Measurements from ENCODE around the gene CLK1. TPM values are rescaled to one million over a fixed set of nuclear protein-coding genes. Genes with fewer than 3 reads are reported as not detected.

CLK1 gene
- total RNA-seq, 1 experiment from 2014 or later = 46.8 TPM

DNA sequence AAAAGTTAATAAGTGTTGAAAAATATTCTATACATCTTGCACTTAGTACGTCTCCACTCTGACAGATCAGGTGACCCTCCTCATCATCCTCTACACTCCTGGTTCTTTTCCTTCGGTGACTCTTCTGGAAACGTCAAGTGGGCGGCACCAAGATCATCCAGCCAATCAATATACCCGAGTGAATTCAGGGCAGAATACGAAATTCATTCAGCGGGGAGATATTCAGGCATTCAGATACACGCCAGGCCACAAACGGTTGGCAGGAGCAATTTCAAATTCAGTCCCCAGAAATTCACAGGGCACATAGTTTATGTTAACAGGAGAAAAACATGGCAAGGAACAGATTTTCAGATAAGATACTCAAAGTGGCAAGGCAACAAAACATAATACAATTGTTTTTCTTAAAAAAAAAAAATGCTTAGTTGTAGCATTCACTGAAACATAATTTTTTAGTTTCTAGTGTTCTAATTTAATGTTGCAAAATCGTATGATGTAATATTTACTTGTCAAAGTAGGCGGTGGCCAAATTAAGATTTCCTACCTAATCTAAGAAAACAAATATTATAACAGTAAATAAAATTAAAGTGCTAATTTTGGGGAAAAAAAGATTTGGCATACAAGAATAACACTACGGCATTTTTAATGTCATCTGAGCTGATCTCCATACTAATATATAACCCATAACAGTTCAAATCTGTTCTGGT, 4.2 kb downstream of the CLK1 start:
- Histone ChIP-seq H3K14ac (ENCODE audit: insufficient read depth, low read length) (no peak overlapping the region), H2BK12ac (ENCODE audit: insufficient read length, low read depth, low read length) (no peak overlapping the region), H3K18ac (ENCODE audit: insufficient read length, low read depth, low read length) (no peak overlapping the region), H3K4me2 (ENCODE audit: insufficient read depth, insufficient read length, low read length) (no peak overlapping the region), H4K5ac (ENCODE audit: insufficient read length, low read depth, low read length) (no peak overlapping the region), H3T11ph (ENCODE audit: low read length) (no peak overlapping the region), H2AFZ (ENCODE audit: low read length) (no peak overlapping the region), H2AK5ac (ENCODE audit: insufficient read length, low read length) (no peak overlapping the region), H3K23me2 (ENCODE audit: insufficient read length, low read depth, low read length, poor library complexity, severe bottlenecking) (peaks cover 10% of the 10 kb centered on the region), H2BK120ac (ENCODE audit: low read depth, low read length, poor library complexity, severe bottlenecking) (no peak overlapping the region), H3K79me2 (ENCODE audit: insufficient read depth, low read length) (peaks cover 25% of the 10 kb centered on the region; the same call in 1 of the 2 replicates), H3K9ac (ENCODE audit: extremely low read depth, insufficient read length, low read length) (no peak overlapping the region), H4K91ac (ENCODE audit: insufficient read length, low read depth, low read length) (no peak overlapping the region), H2BK20ac (ENCODE audit: low read depth, low read length, poor library complexity, severe bottlenecking) (no peak overlapping the region), H2BK15ac (ENCODE audit: low read depth, low read length) (no peak overlapping the region), H3K56ac (ENCODE audit: insufficient read length, low read depth, low read length) (no peak overlapping the region), H3K4ac (ENCODE audit: low read depth, low read length) (no peak overlapping the region), H3K27ac (ENCODE audit: insufficient read length, low read depth, low read length) (no peak overlapping the region), H4K8ac (replicated peaks; ENCODE audit: insufficient read length, low read depth, low read length) (no peak overlapping the region), H2BK5ac (ENCODE audit: insufficient read length, low read length) (no peak overlapping the region), H3K4me1 (ENCODE audit: insufficient read depth, low read length) (no peaks in the 10 kb centered on the region), H3K79me1 (ENCODE audit: insufficient read depth, low read depth, low read length, poor library complexity, severe bottlenecking) (peaks cover 7% of the 10 kb centered on the region), H3K23ac (ENCODE audit: insufficient read length, low read depth, low read length) (no peak overlapping the region), H3K27me3 (ENCODE audit: insufficient read depth, low read length) (no peaks in the 10 kb centered on the region), H3K9me3 (ENCODE audit: control insufficient read depth, low read depth, low read length) (no peaks in the 10 kb centered on the region), H4K20me1 (ENCODE audit: control insufficient read depth, insufficient read depth, insufficient read length) (no peaks in the 10 kb centered on the region)
- Mint-ChIP-seq H3K4me3 (peak overlapping the region in 1 of 2 experiments; percentile 30; a peak in 1 of 5 replicates), H3K27ac (peak overlapping the region in 2 of 3 experiments; percentile 3 to 80; a peak in 3 of 7 replicates), H3K27me3 (ENCODE audit: low read depth) (no peaks in the 10 kb centered on the region), H3K36me3 (ENCODE audit: insufficient read depth in 1 of 3, low read depth in 3 of 3) (peaks cover 44 to 69% (median 65%) of the 10 kb centered on the region in 3 experiments), H3K9me3 (no peaks in the 10 kb centered on the region), H3K4me1 (peaks cover 22 to 23% of the 10 kb centered on the region in 2 experiments)
- DNase-seq = no peak
- no CpG with 5 or more reads among the region's 12 CpGs for WGBS (ENCODE audit: extremely low coverage, insufficient read length, low lambda C conversion rate)
- TF ChIP-seq CTCF (conservative IDR thresholded peaks at IDR 0.05) = no peak

Data from H9 (cell line).